H9 (cell line): Measurements from ENCODE around the gene CCNY. TPM values are rescaled to one million over a fixed set of nuclear protein-coding genes. Genes with fewer than 3 reads are reported as not detected.

Source experiments
- DNase-seq: peaks from one replicate; pipeline ENCODE4 v3.0.0-alpha.2; 2017
- H2AFZ ChIP-seq: one replicate; pipeline ENCODE4 v1.6.1; 2013; ENCODE audit warnings: mild to moderate bottlenecking, low read length, control low read depth, moderate library complexity
- H2AK5ac ChIP-seq: 2 replicates; pipeline ENCODE4 v1.6.1; 2013; ENCODE audit warnings: low read length, control low read depth, mixed read lengths; ENCODE audit not compliant: insufficient read length
- H2BK120ac ChIP-seq: one replicate; pipeline ENCODE4 v1.6.1; 2013; ENCODE audit warnings: low read depth, mild to moderate bottlenecking, low read length, control low read depth, inconsistent platforms; ENCODE audit not compliant: poor library complexity, severe bottlenecking
- H2BK12ac ChIP-seq: 2 replicates; pipeline ENCODE4 v1.6.1; 2013; ENCODE audit warnings: low read length, control low read depth, mixed read lengths, low read depth; ENCODE audit not compliant: insufficient read length
- H2BK15ac ChIP-seq: 2 replicates; pipeline ENCODE4 v1.6.1; 2013; ENCODE audit warnings: low read depth, low read length, control low read depth
- H2BK20ac ChIP-seq: one replicate; pipeline ENCODE4 v1.6.1; 2013; ENCODE audit warnings: low read depth, mild to moderate bottlenecking, low read length, control low read depth, inconsistent platforms; ENCODE audit not compliant: poor library complexity, severe bottlenecking
- H2BK5ac ChIP-seq: 2 replicates; pipeline ENCODE4 v1.6.1; 2013; ENCODE audit warnings: low read length, control low read depth, mixed read lengths; ENCODE audit not compliant: insufficient read length
- H3K14ac ChIP-seq: 2 replicates; pipeline ENCODE4 v1.6.1; 2013; ENCODE audit warnings: low read length, control low read depth; ENCODE audit not compliant: insufficient read depth
- H3K18ac ChIP-seq: 2 replicates; pipeline ENCODE4 v1.6.1; 2013; ENCODE audit warnings: low read depth, mild to moderate bottlenecking, mixed read lengths, low read length, control low read depth; ENCODE audit not compliant: insufficient read length
- H3K23ac ChIP-seq: 2 replicates; pipeline ENCODE4 v1.6.1; 2013; ENCODE audit warnings: low read length, control low read depth, mixed read lengths, low read depth; ENCODE audit not compliant: insufficient read length
- H3K23me2 ChIP-seq: 2 replicates; pipeline ENCODE4 v1.6.1; 2013; ENCODE audit warnings: low read depth, mild to moderate bottlenecking, mixed read lengths, low read length, control low read depth; ENCODE audit not compliant: insufficient read length, poor library complexity, severe bottlenecking
- H3K27ac ChIP-seq: 2 replicates; pipeline ENCODE4 v1.5.1; 2013; ENCODE audit warnings: low read length, control low read depth, mixed read lengths, low read depth; ENCODE audit not compliant: insufficient read length
- H3K27me3 ChIP-seq: 2 replicates; pipeline ENCODE4 v1.6.1; 2013; ENCODE audit warnings: low read length, control low read depth, inconsistent platforms; ENCODE audit not compliant: insufficient read depth
- H3K4ac ChIP-seq: 2 replicates; pipeline ENCODE4 v1.6.1; 2013; ENCODE audit warnings: low read depth, mild to moderate bottlenecking, control low read depth, inconsistent platforms, low read length, moderate library complexity
- H3K4me1 ChIP-seq: 2 replicates; pipeline ENCODE4 v1.6.1; 2013; ENCODE audit warnings: low read length, control low read depth, inconsistent platforms; ENCODE audit not compliant: insufficient read depth
- H3K4me2 ChIP-seq: 2 replicates; pipeline ENCODE4 v1.6.1; 2013; ENCODE audit warnings: low read length, control low read depth, mixed read lengths; ENCODE audit not compliant: insufficient read length, insufficient read depth
- H3K56ac ChIP-seq: 2 replicates; pipeline ENCODE4 v1.6.1; 2013; ENCODE audit warnings: low read depth, mild to moderate bottlenecking, mixed read lengths, low read length, control low read depth; ENCODE audit not compliant: insufficient read length
- H3K79me1 ChIP-seq: 2 replicates; pipeline ENCODE4 v1.6.1; 2013; ENCODE audit warnings: low read depth, mild to moderate bottlenecking, moderate library complexity, low read length, control low read depth, inconsistent platforms; ENCODE audit not compliant: insufficient read depth, poor library complexity, severe bottlenecking
- H3K79me2 ChIP-seq: 2 replicates; pipeline ENCODE4 v1.6.1; 2013; ENCODE audit warnings: low read length, control low read depth, inconsistent platforms; ENCODE audit not compliant: insufficient read depth
- H3K9ac ChIP-seq: 2 replicates; pipeline ENCODE4 v1.6.1; 2013; ENCODE audit warnings: low read length, control low read depth, mixed read lengths; ENCODE audit not compliant: insufficient read length; ENCODE audit errors: extremely low read depth
- H3K9me3 ChIP-seq: one replicate; pipeline ENCODE4 v1.6.1; 2013; ENCODE audit warnings: low read depth, low read length, inconsistent platforms; ENCODE audit not compliant: control insufficient read depth
- H3T11ph ChIP-seq: one replicate; pipeline ENCODE4 v1.6.1; 2013; ENCODE audit warnings: mild to moderate bottlenecking, low read length, control low read depth, inconsistent platforms
- H4K20me1 ChIP-seq: one replicate; pipeline ENCODE4 v1.6.1; 2013; ENCODE audit not compliant: control insufficient read depth, insufficient read length, insufficient read depth
- H4K5ac ChIP-seq: 2 replicates; pipeline ENCODE4 v1.6.1; 2013; ENCODE audit warnings: low read depth, mild to moderate bottlenecking, mixed read lengths, low read length, control low read depth; ENCODE audit not compliant: insufficient read length
- H4K8ac ChIP-seq: replicated peaks from 2 replicates; pipeline ENCODE4 v1.6.1; 2013; ENCODE audit warnings: low read length, control low read depth, mixed read lengths, low read depth; ENCODE audit not compliant: insufficient read length
- H4K91ac ChIP-seq: 2 replicates; pipeline ENCODE4 v1.6.1; 2013; ENCODE audit warnings: low read depth, mild to moderate bottlenecking, moderate library complexity, mixed read lengths, low read length, control low read depth; ENCODE audit not compliant: insufficient read length
- H3K27ac Mint-ChIP-seq, 3 experiments: 2 replicates in 2 of 3; 3 replicates in 1 of 3; pipeline ENCODE4 v1.8.0; 2020 to 2021; ENCODE audit warnings: mixed read lengths in 3 of 3, mild to moderate bottlenecking in 1 of 3, moderate library complexity in 1 of 3
- H3K27me3 Mint-ChIP-seq: 2 replicates; pipeline ENCODE4 v1.8.0; 2021; ENCODE audit warnings: low read depth, mild to moderate bottlenecking, moderate library complexity, mixed read lengths
- H3K36me3 Mint-ChIP-seq, 3 experiments: 2 replicates in 2 of 3; 3 replicates in 1 of 3; pipeline ENCODE4 v1.8.0; 2020 to 2021; ENCODE audit warnings: low read depth in 3 of 3, mixed read lengths in 3 of 3; ENCODE audit not compliant: insufficient read depth in 1 of 3
- H3K4me1 Mint-ChIP-seq, 2 experiments: 2 replicates each; pipeline ENCODE4 v1.8.0; 2020; ENCODE audit warnings: mixed read lengths in 2 of 2
- H3K4me3 Mint-ChIP-seq, 2 experiments: 2 replicates in 1 of 2; 3 replicates in 1 of 2; pipeline ENCODE4 v1.8.0; 2020 to 2021; ENCODE audit warnings: mild to moderate bottlenecking in 2 of 2, mixed read lengths in 2 of 2, moderate library complexity in 1 of 2
- H3K9me3 Mint-ChIP-seq, 2 experiments: 2 replicates in 1 of 2; 3 replicates in 1 of 2; pipeline ENCODE4 v1.8.0; 2020; ENCODE audit warnings: mild to moderate bottlenecking in 2 of 2, mixed read lengths in 2 of 2, moderate library complexity in 1 of 2
- WGBS: extraction: QIAGEN DNeasy Blood & Tissue Kit; methylation state at CpG from one replicate; pipeline ENCODE4 v1.1.7; 2013; ENCODE audit warnings: missing lambda C conversion rate, low lambda C conversion rate, mixed read lengths; ENCODE audit not compliant: insufficient read length; ENCODE audit errors: extremely low coverage; 5-methylcytosine and 5-hydroxymethylcytosine counted together
- total RNA-seq: library from RNA; stranded (reverse); gene quantifications from 2 replicates; pipeline ENCODE4 v1.2.1, GENCODE V29; 2021
- TF ChIP-seq, protein P1 (sequence below): fragments of 200-600 bp; sonication (generic); conservative IDR thresholded peaks from 3 replicates; pipeline ENCODE4 v1.8.0; 2021; ENCODE audit warnings: antibody characterized with exemption, mild to moderate bottlenecking

Gene CCNY
- total RNA-seq, 1 experiment from 2014 or later, result 62.1 TPM

- Histone ChIP-seq H3K79me1 (peaks cover 2% of the 10 kb centered on the region), H3T11ph (no peak overlapping the region), H2BK120ac (no peak overlapping the region), H4K8ac (no peak overlapping the region), H3K27ac (no peak overlapping the region), H3K4ac (no peak overlapping the region), H3K27me3 (no peaks in the 10 kb centered on the region), H3K9me3 (no peaks in the 10 kb centered on the region), H2BK15ac (no peak overlapping the region), H3K56ac (no peak overlapping the region), H3K9ac (no peak overlapping the region), H3K4me1 (peaks cover 10% of the 10 kb centered on the region; the same call in 1 of the 2 replicates), H4K20me1 (no peaks in the 10 kb centered on the region), H4K5ac (no peak overlapping the region), H3K23me2 (no peaks in the 10 kb centered on the region), H2BK12ac (no peak overlapping the region), H3K4me2 (no peak overlapping the region), H3K14ac (no peak overlapping the region), H2AK5ac (no peak overlapping the region), H3K79me2 (no peaks in the 10 kb centered on the region; the same call in 1 of the 2 replicates), H3K18ac (no peak overlapping the region), H3K23ac (no peak overlapping the region), H2AFZ (no peak overlapping the region), H2BK5ac (no peak overlapping the region), H2BK20ac (no peak overlapping the region), H4K91ac (no peak overlapping the region)
- Mint-ChIP-seq H3K4me1 (peaks cover 35 to 38% of the 10 kb centered on the region in 2 experiments), H3K4me3 (no peak overlapping the region), H3K36me3 (0 out of 7 replicates have a peak, but pooled peaks cover 0 to 2% (median 0%) of the 10 kb centered on the region in 3 experiments), H3K27ac (no peak overlapping the region; a peak in 1 of 7 replicates), H3K27me3 (no peaks in the 10 kb centered on the region), H3K9me3 (no peaks in the 10 kb centered on the region)
- no peak for DNase-seq
- WGBS, result no CpG with 5 or more reads among the region's 5 CpGs
- TF ChIP-seq, protein P1, sequence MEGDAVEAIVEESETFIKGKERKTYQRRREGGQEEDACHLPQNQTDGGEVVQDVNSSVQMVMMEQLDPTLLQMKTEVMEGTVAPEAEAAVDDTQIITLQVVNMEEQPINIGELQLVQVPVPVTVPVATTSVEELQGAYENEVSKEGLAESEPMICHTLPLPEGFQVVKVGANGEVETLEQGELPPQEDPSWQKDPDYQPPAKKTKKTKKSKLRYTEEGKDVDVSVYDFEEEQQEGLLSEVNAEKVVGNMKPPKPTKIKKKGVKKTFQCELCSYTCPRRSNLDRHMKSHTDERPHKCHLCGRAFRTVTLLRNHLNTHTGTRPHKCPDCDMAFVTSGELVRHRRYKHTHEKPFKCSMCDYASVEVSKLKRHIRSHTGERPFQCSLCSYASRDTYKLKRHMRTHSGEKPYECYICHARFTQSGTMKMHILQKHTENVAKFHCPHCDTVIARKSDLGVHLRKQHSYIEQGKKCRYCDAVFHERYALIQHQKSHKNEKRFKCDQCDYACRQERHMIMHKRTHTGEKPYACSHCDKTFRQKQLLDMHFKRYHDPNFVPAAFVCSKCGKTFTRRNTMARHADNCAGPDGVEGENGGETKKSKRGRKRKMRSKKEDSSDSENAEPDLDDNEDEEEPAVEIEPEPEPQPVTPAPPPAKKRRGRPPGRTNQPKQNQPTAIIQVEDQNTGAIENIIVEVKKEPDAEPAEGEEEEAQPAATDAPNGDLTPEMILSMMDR, result no peak
These were observed 162.4 kb downstream of the CCNY start for GRCh38 chr10:35498693-35499092.
